GM12874 (cell line): ENCODE data around the gene MOV10L1.

Source experiments
- TF ChIP-seq, protein P1 (sequence below): IDR thresholded peaks from 2 replicates; pipeline ENCODE4 v1.5.1; 2011; ENCODE audit warnings: low read depth, mild to moderate bottlenecking, control low read depth, low read length, moderate library complexity; ENCODE audit not compliant: insufficient read depth

Gene MOV10L1

GRCh38 chr22:50115693-50116092 lies 25.9 kb downstream of the MOV10L1 start:
- TF ChIP-seq, protein P1, sequence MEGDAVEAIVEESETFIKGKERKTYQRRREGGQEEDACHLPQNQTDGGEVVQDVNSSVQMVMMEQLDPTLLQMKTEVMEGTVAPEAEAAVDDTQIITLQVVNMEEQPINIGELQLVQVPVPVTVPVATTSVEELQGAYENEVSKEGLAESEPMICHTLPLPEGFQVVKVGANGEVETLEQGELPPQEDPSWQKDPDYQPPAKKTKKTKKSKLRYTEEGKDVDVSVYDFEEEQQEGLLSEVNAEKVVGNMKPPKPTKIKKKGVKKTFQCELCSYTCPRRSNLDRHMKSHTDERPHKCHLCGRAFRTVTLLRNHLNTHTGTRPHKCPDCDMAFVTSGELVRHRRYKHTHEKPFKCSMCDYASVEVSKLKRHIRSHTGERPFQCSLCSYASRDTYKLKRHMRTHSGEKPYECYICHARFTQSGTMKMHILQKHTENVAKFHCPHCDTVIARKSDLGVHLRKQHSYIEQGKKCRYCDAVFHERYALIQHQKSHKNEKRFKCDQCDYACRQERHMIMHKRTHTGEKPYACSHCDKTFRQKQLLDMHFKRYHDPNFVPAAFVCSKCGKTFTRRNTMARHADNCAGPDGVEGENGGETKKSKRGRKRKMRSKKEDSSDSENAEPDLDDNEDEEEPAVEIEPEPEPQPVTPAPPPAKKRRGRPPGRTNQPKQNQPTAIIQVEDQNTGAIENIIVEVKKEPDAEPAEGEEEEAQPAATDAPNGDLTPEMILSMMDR, result no peak

DNA sequence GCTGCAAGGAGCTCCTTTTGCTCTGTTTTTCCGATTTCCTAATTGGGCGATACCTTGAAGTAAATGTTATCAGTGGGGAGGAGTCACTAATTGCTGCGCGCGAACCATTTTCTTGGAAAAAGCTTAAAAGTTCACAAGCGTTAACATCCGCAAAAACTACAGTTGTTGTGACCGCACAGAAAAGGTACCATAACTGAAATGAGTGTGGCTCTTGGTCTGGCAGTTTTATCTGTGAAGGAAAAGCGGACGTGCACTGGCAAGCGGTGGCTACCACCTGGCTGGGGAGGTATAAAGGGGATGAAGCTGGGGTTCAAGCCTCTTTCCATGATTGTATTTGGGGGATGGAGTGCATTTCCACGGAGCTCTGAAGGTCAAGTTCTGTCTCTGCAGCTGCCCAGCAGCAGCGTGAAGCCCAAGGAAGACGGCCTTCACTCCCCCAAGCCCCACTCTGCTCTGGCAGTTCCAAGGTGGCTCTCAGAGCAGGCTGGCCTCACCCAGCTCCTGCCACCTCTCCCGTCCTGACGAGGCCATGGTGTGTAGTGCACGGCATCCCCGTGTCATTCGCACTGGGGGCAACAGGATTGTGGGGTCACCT lies 27.5 kb downstream of the MOV10L1 start:
- TF ChIP-seq, protein P1, result no peak

DNA sequence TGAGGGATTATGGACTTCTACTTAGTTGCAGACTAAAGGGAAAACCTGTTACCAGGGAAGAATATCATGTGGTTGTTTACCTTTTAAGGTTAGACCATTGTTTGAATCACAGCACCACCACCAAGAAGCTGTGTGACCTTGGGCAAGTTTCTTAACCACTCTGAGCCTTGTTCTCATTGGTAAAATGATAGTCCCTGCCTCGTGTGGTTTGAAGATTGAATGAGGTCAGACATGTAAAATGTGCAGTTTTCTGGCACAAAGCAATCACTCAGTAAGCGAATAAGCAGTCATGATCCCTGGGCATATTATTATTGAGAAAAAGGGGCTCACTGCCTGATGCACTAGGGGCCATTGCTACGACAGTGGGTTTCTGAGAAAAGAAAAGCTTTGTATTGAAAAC lies 28.3 kb downstream of the MOV10L1 start:
- TF ChIP-seq, protein P1, result no peak

DNA sequence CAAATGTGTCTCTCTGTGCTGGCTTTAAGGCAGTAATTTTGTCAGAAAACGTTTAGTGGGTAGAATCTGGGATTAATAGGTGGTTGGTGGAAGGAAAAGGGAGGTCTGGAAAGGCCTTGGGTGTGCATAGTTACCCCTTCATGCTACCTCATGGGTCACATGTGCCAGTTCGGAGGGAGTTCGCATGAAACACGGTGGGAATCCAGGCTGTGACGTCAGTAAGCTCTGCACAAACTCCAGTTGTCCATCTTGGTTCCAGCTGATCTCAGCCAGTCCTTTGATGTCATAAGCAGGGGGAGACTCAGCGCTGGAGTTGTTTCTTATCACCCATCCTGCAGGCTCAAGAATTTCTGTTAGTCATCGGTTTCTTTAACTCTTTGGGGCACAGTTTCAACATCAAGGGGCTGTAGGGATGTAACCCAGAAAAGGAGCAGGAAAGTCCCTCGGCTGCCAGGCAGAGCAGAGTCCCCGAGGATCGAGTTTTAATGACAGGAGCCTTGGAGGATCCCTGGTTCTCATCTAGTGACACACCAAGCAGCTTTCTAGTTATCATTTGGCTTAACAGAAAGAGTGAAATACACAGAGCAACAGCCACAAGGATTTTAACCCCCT lies 28.9 kb downstream of the MOV10L1 start:
- TF ChIP-seq, protein P1, result no peak

DNA sequence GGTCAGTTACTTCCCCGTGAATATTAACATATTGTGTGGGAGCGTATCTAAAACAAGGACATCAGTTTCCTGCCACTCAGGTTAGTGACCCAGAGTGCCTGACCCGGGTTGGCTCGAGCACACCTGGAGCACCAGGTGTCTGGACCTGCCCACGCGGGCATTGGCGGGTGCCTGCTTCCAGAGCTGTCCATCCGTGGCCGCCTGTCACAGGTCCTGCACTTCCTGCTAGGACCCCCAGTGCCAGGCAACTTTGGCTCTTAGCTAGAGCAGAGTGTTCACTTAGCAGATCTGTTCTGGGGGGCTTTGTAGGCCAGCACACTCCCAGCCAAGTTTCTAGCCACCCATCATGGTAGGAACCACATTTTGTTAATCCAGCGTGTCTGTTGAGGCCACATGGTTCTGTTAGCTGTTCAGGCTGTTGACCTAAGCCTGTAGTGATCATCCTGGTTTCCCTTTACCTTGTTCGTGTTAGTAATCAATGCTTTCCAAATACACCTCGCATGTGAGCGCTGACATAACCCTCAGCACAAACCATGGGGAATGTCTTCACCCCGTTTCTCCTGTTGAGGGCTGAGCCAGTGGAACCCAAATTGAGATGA lies 29.5 kb downstream of the MOV10L1 start:
- TF ChIP-seq, protein P1, result no peak

- TF ChIP-seq, protein P1, result no peak
Observed at GRCh38 chr22:50119768-50120251, 30.0 kb downstream of the MOV10L1 start.

DNA sequence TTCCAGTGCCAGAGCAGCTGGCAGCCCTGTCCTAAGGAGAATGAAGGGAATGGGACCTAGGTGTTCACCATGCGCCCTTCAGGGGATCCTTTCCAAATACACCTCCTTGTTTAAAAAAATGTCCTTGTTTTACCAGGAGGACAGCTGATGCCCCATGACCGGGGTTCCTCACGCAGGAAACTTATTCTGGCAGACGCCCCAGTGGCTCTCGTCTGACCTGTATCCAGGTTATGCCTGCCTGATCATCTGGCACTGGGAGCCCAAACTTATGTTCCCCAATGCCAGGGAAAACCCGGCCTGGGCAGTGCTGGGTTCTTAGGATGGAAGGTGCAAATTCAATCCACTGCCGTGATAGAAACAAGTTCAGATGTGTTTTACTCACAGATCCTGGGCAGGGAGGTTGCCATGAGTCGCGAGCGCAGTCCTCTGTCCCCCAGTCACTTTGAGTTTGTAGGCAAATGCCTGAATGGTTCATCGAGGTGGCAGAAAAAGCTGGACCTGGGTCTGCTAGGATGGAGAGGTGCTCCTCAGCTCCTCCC lies 31.5 kb downstream of the MOV10L1 start:
- TF ChIP-seq, protein P1, result no peak
